ENCODE data around the gene ZNF778. TPM values are rescaled to one million over a fixed set of nuclear protein-coding genes. Genes with fewer than 3 reads are reported as not detected.

The ZNF778 gene
- total RNA-seq, 1 experiment from 2014 or later = 4.2 TPM

DNA sequence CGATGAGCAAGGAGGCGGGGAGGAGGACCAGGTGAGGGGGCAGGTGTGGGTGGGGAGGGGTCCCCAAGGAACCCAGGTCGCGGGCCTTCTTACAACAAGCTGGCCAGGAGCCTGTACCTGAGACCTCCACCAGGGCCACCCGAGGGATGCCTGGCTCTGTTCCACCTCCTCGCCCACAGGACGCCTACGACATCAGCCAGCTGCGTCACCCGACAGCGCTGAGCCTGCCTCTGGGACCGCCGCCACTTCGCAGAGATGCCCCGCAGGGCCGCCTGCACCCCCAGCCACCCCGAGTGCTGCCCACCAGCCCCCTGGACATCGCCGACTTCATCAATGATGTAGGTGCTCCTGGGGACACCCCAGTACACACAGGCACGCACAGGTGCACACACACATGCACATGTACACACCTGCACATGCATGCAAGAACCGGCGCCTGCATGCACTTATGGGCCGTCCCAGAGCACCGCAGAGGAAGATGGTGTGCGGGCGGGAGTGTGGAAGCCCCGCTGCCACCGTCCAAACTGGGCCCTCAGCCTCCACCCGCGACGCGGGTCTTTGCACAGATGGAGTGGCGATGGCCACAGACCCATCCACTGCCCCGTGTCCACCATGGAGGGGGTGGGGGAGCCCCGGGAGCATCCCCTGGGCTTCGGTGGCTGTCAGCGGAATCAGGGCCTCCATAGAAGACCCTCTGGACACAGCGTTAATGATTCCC lies 23.8 kb upstream of the ZNF778 start:
- no peak for DNase-seq (ENCODE audit: low spot score)

DNA sequence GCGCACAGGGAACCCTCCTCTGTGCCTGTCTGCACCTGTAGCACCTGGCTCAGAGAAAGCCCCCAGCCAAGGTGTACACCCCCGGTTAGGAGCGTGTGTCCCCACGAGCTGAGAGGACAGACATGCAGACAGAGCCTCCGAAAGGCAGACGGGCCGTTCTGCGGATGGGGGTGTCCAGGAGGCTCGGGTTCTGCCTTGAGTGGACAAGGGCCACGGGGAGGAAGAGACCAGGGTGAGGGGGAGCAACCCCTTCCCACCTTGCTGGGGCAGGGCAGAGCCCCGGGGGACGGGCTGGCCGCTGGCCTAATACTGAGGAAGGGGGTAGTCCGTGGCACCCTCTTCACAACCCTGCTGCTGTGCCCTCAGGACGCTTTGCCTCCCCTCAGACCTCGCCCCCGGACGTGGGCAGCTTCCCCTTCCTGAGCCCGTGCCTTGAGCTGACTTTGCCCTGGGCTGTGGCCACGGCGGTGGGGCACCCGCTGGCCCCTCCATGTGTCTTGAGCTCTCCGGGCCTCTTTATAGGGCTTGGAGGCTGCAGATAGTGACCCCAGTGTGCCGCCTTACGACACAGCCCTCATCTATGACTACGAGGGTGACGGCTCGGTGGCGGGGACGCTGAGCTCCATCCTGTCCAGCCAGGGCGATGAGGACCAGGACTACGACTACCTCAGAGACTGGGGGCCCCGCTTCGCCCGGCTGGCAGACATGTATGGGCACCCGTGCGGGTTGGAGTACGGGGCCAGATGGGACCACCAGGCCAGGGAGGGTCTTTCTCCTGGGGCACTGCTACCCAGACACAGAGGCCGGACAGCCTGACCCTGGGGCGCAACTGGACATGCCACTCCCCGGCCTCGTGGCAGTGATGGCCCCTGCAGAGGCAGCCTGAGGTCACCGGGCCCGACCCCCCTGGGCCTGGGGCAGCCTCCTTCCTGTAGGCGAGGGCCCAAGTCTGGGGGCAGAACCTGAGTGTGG lies 22.9 kb upstream of the ZNF778 start:
- no peak for DNase-seq (ENCODE audit: low spot score)

DNA sequence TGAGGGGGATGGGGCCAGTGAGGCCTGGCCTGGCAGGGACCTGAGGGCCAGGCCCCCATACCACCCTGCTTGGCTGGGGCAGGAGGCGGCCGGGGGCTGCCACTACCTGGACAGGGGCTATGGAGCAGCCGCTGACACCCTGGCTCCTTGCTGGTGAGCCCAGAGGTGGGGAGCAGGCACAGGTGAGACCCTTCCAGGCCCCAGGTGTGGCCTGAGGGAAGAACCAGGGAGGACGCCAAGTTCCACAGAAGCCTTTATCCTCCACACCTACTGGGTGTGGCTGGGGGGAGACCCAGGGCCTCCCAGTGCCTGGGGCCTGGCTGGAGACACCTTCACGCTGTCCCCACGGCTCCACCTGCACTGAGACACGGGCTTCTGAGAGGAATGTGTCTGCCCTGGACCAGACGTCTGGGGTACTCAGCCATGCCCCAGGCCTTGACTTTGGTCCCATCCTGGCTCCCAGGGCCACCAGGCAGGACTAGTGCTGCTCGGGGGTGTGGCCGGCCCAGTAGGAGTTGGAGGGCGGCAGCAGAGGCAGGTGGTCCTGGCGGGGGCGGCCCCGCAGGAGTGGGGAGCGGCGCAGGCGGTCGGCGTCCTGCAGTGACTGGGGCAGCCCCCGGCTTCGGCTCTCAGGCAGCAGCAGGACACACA lies 21.9 kb upstream of the ZNF778 start:
- no peak for DNase-seq (ENCODE audit: low spot score)

DNA sequence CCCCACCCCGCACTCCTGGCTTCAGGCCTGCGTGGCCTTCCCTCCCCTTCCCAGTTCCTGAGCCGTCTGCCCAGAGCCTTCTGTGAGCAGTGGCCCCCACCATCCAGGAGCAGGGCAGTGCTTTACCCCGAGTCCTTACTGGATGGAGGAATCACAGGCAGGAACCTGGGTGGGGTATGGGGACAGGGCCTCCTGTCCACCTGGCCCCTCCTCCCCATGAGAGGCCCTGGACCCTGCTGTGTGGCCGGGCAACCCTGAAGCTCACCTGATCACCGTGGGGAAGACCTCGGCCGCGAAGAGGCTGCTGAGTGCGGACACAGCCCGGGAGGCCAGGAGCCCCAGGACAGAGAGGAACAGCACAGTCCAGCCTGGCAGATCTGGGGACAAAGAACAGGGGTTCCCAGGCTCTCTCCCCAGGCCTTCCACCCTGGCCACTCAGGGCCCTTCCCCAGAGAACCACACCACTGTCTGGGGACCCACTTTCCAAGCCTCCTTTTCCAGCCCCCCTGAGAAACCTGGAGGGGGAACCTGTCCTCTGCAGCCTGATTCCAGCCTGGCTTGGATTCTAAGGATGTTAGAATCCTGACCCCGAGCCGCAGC lies 20.4 kb upstream of the ZNF778 start:
- DNase-seq (ENCODE audit: low spot score) = no peak

DNA sequence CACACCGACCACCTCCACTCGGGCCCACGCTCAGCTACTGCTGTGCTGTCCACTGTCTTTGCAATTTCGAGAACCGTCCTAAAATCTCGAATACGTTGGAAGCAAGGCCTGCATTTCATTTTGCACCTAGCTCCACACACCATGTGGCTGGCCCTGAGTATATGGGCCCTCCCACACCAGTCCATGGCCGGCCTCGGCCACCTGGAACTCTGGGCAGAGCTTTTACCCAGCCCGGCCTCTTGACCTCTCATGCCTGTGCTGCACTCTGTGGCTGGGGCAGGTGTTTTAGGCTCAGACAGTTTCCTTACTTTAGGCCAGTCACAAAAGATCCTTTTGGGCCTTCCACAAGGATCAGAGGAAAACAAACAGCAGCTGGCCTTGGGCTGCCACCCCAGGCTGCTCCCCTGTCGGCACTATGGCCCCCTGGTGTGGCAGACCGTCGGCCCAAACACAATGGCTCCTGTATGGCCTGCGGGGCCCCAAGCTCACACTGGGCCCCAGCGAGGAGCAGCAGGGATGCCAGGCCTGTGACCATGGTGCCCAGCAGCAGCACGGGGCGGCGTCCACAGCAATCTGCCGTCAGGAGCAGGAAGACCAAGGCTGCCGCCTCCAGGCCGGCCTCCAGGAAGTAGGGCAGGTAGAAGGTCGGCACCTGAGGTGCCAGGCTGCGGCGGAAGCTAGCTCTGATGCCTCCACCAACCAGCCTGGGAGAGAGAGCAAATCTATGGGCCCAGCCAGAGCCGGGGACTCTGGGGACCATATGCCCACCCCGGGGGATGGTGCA lies 19.7 kb upstream of the ZNF778 start:
- no peak for DNase-seq (ENCODE audit: low spot score)

DNA sequence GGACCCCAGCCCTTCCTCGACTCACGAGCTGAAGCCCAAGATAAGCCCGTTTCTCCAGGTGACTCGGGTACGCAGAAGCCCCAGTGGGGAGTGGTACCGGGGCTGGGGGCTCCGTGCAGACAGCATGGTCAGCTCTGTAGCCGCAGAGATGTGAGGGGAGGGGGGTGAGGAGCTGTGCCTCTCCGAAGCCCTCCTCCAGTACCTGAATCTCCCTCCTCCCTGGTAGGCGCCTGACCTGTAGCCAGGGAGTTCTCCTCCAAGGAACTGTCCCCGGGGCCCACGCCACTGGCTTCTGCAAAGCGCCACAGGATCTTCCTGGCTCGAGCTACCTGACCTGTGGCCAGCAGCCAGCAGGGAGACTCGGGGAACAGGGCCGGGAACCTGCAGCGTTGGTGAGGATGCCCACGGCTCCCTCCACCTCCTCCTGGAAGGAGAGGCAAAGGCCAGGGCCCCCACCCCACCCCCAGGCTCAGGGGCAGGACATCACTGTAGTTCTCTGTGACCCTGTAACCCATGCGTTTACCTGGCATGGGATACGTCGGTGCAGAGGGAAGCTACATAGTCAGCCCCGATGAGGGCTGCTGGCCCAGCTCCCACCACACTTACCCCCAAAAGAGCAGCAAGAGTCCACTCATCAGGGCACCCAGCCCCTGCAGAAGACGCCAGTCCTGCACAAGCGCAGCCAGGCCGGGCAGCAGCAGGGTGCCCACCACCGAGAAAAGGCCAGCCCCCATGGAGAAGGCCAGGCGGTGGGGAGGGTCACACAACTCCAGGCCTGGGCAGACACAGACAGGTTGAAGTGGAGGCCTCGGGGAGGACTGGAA lies 18.9 kb upstream of the ZNF778 start:
- no peak for DNase-seq (ENCODE audit: low spot score)

DNA sequence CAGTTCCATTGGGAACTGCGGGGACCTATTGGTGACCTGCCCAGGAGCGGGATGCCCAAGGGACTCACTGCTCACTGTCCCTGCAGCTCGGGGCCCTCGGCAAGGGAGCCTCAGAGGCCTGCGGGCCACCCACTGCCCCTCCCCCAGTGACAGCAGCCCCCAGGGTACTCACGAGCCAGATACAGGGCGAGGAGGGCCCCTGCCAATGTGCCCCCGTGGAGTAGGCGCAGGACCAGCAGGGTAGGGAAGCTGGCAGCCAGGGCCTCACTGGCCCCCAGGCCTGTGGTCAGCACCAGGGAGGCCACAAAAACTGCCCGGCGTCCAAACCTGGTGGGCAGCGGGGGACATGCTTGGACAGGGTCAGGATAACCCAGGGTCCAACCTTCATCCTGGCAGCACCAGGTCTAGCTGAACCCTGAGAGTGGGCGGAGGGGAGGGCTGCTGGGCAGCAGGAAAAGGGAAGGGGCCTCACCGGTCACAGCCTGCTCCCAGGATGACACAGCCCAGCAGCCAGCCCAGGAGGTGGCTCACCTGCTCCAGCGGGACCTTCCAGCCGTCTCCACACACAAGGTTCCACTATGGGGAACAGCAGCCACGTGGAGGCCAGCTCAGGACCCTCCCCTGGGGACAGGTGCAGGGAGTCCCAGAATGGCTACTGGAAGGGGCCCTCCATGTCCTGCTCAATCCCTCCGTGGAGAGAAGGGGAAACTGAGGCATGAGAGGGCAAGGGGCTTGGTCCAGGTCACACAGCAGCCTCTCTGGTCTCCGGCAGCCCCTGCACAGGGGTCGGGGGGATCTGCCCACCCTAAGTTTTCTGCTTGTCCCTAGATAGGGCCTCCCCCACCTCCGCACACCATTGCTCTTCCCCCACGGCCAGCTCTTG lies 18.0 kb upstream of the ZNF778 start:
- DNase-seq (ENCODE audit: low spot score) = no peak

DNA sequence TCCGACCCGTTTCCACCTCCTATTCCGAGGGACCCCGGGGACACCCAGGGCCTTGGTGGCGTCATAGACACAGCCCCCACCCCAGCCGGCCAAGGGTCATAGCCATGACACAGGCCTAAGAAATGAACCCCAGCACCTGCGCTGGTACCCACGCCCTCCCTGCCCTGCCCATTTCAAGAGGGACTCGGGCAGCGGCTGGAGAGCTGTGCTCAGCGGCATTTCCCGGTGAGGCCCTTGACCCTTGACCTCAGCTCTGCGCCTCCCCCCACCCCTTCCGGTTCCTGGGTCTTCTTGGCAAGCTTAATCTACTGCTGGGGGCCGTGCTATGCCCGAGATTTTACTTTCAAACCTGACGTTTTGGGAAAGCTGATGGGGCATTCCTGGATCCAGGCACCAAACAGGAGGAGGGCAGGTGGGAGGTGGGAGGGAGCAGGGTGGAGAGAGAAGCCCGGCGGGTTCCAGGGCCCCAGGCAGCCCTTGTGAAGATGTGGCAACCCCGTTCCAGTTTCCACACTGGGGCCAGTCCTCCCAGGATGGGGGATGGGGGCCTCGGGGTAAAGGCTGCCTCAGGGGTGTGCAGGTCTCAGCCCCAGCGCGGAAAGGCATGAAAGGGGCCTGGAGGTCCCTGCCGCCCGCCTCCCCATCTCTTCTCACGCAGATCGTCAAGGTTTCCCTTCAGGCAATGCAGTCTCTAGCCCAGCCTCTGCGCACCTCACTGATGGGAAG lies 17.2 kb upstream of the ZNF778 start, which contains the start of gene SLC22A31:
SLC22A31 (minus strand) TSS at position 414 of the 726 bp plus-strand sequence; CDS start at position 378, 36 bp downstream.
- no peak for DNase-seq (ENCODE audit: low spot score)

DNA sequence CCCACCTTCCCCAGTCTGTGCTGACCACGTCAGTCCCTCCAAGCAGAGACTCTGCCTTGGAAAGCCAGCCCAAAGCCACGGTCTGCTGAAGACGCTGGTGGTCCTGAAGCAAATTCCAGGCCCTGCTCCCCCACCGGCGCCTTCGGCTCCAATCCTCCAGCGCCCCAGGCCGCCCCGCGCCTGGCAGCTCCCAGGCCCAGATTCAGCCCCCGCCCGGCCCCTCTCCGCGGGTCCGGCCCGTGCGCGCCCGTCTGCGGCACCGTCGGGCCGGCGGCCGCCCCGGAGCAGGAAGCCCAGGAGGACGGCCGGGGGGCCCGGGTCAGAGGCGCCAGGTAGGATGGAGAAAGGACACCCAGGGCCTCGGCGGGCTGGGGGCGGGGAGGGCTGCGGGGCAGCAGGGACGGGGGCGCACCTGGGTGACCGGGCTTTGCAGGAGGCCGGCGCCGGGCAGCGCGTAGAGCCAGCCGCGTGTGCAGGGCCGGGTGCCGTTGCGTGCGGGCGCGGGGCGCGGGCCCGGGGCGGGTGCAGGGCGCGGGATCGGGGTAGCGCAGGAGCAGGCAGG lies 16.6 kb upstream of the ZNF778 start:
- DNase-seq (ENCODE audit: low spot score) = no peak

DNA sequence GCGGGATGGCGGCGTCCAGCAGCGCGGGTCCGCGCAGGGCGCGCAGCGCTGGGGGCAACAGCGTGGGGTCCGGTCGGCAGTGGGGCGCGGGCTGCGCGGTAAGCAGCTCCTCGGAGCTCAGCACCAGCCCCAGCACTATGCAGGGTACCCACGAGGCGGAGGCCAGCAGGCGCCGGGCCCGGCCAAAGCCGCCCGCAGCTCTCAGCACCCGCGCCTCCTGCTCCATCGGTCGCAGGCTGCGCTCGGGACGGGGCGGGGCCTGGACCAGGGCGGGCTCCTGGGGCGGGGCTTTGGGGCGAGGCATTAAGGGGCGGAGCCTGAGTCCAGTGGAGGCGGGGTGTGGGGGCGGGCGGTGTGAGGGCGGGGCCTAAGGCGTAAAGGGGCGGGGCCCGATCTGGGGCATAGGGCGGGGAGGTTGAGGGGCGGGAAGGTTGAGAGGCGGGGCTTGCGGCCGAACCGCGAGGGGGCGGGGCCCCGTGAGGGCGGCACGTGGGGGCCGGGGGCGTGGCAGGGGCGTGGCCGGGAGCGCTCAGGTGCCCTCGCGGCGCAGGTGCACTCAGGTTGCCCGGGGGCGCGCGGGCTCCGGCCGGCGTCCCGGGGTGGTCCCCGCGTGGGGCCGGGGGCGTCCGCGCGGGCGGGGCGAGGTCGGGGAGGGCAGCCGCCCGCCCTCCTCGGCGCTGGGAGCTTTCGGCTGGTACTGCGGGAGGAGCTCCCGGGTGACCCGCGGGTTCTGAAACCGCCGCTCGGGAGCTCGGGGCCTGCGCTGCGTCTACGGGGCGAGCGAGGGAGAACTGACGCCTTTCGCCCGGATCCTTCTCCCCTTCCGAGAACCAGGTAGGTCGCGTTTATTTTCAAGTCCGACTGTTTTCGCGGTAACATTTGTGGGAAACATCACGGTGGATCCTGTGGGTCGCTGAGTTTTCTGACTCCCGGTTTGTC lies 15.8 kb upstream of the ZNF778 start:
- DNase-seq (ENCODE audit: low spot score) = no peak

DNA sequence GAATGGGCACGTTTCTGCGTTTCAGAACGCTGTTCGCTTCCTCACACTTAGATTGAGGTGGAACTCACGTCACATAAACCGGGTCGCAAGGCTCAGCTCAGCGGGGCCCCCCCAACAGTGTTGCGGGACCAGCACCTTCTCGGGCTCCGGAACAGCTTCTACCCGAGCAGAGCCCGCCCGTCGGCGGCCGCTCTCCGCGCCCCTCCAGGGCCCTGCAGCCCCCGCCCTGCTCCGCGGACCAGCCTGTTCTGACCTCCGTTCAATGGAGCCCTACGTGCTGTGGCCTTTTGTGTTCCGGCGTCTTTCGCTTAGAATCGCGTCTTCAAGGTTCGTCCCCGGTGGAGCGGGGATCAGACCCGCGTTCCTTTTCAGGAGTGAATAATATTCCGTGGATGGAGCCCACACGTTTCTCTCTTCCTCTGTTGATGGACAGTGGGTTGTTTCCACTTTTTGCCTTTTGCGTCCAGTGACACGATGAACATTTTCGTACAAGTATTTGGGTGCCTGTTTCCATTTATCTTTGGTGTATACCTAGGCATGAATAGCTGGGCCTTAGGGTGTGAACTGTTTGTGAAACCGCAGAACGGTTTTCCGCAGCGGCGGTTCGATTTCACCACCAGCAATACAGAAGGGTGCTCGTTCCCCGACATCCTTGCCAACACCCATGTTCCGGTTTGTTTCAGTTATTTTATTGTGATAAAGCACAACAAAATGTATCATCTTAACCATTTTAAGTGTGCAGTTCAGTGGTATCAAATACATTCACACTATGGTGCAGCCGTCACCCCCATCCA lies 14.9 kb upstream of the ZNF778 start:
- no peak for DNase-seq (ENCODE audit: low spot score)

DNA sequence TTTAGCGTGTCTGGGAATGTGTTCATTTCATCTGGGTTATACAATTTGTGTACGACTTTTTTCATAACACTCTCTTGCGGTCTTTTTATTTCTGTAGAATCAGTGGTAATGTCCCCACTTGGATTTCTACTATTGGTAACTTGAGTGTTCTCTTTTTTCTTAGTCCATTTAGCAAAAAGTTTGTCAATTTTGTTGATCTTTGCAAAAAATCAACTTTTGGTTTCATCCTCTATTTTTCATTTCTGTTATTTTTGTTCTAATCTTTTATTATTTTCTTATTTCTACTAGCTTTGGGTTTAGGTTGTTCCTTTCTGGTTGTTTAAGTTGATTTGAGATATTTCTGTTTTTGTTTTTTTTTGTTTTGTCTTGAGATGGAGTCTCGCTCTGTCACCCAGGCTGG lies 9.5 kb upstream of the ZNF778 start:
- DNase-seq (ENCODE audit: low spot score) = no peak

DNA sequence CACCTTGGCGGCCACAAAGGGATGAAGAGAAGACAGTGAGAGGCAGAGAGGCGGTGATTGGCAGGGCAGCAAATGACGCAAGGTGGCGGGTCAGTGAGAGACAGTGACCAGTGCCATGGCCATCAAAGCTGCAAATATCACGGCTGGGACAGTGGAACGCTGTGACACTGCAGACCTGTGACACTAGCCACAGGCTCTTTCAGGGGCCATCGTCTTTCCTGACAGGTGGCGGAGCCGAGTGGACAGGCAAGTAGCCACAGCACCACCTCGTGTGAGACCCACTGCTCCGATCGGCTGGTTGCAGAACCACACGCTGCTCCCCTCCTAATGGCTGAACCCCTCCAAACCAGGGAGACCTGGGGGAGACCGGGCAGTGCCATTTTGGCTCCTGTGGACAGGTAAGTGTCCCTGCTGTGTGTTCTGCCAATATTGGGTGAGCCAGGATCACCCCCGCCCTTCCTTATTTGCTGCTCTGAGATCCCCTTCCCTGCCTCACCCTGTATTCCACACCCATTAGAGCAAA lies 7.9 kb upstream of the ZNF778 start:
- DNase-seq (ENCODE audit: low spot score) = no peak

DNA sequence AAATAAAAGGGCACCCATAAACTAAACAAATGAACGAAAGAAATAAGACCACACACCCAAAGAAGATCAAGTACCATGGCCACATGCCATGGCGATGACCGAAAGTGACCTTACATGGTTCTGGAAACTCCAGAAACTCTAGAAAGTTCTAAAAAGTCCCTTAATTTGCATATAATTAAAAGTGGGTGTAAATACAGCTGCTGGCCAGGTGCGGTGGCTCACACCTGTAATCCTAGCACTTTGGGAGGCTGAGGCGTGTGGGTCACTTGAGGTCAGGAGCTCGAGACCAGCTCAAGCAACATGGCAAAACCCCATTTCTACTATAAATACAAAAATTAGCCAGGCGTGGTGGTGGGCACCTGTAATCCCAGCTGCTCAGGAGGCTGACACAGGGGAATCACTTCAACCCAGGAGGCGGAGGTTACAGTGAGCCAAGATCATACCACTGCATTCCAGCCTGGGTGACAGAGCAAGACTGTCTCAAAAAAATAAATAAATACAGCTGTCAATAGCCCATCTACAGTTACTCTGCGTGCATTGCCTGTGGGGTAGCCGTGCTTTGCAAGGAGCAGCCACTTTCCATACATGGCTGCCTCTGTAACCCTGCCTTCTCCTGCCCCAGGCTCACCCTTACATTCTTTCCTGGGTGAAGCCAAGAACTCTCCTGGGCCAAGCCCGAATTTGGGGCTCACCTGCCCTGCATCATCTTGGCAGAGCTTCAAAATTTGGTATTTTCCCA lies 7.2 kb upstream of the ZNF778 start:
- DNase-seq (ENCODE audit: low spot score) = no peak

DNA sequence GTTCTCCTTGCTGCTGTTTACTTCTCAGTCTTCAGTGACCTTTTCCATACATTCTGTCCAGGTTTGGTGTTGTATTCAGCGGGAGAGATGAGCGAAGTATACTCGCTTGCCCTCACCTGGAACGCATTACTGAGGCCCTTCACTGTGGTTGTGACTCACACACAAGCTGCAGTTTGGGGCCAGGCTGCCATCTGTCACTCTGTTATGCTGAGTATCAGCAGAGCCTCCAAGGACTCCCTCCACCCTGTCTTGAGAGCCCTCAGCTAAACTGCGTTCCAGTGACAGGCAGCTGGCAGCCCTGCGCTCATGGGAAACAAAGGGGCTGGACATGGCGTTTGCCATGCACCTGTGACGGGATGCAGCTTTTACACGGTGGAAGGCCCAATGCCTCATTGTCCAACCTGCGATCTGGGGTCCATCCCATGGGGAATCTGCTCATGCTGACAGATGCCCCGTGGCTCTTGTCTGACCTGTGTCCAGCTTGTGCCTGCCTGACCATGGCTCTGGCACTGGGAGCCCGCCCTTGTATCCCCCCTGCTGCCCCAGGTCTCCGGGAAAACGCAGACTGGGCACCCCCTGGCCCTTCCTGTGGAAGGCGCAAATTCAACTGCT lies 6.5 kb upstream of the ZNF778 start:
- no peak for DNase-seq (ENCODE audit: low spot score)

Measured in HT-29 (cell line).